Erythroblast (primary cell): ENCODE data around the gene TBX4.
"Not testable (repeated sequence)": the region's sequence is repeated elsewhere in the genome, so short reads cannot be mapped to it uniquely, and the experiment has no call there.

Experiments used
- DNase-seq, 2 experiments: peaks; one replicate each; lab custom pipeline; 2025; lab: John Stamatoyannopoulos, UW
- GATA1 ChIP-seq: IDR thresholded peaks from 2 replicates; pipeline ENCODE4 v1.6.1; 2011; ENCODE audit warnings: low read depth, mild to moderate bottlenecking, control low read depth, low read length, moderate library complexity
- POLR2A ChIP-seq: IDR thresholded peaks from 2 replicates; pipeline ENCODE4 v1.6.1; 2011; ENCODE audit warnings: mild to moderate bottlenecking, low read length

The TBX4 gene

GRCh38 chr17:61488878-61489718, 36.9 kb downstream of the TBX4 start:
- DNase-seq, result no peak
- TF ChIP-seq GATA1, result no peak
- TF ChIP-seq POLR2A, result no peak

GRCh38 chr17:61489719-61490490, 37.7 kb downstream of the TBX4 start:
- no peak for TF ChIP-seq POLR2A
- TF ChIP-seq GATA1, result no peak
- DNase-seq, result no peak

- TF ChIP-seq POLR2A, result no peak
- no peak for TF ChIP-seq GATA1
- no peak for DNase-seq
These were observed 38.3 kb downstream of the TBX4 start for GRCh38 chr17:61490540-61490975.

GRCh38 chr17:61491981-61492380, 39.8 kb downstream of the TBX4 start:
- no peak for DNase-seq
- TF ChIP-seq POLR2A (no peak), GATA1 (no peak)

- TF ChIP-seq GATA1 (no peak), POLR2A (no peak)
- DNase-seq, result no peak
These were observed 40.7 kb downstream of the TBX4 start for GRCh38 chr17:61492759-61493526.

- not testable (repeated sequence) for DNase-seq
These were observed 41.7 kb downstream of the TBX4 start for GRCh38 chr17:61493830-61494324.

GRCh38 chr17:61494325-61495160, 42.3 kb downstream of the TBX4 start:
- no peak for TF ChIP-seq POLR2A
- no peak for TF ChIP-seq GATA1
- DNase-seq, result no peak

- DNase-seq, result no peak
These were observed 43.1 kb downstream of the TBX4 start for GRCh38 chr17:61495161-61495857.

GRCh38 chr17:61496174-61496956, 44.1 kb downstream of the TBX4 start:
- DNase-seq, result no peak
- no peak for TF ChIP-seq POLR2A
- no peak for TF ChIP-seq GATA1

More at GRCh38 chr17:61495161-61495857, 43.1 kb downstream of the TBX4 start:
- TF ChIP-seq POLR2A, result no peak
- no peak for TF ChIP-seq GATA1

GRCh38 chr17:61496957-61497653, 44.9 kb downstream of the TBX4 start:
- no peak for DNase-seq
- TF ChIP-seq GATA1 (no peak), POLR2A (no peak)
